Neural cell (in vitro differentiated cells): ENCODE data around the gene ACTG1. TPM values are rescaled to one million over a fixed set of nuclear protein-coding genes. Genes with fewer than 3 reads are reported as not detected.
A peak's percentile ranks its signal among the peaks of the same experiment; 100 is the strongest.

ENCODE experiments used
- H2AFZ ChIP-seq: fragments of 200-600, 300-800 bp; sonication (generic), shearing (Covaris generic); 2 replicates; pipeline ENCODE4 v1.6.0; 2014; ENCODE audit warnings: low read depth, mild to moderate bottlenecking, antibody characterized with exemption, low read length, moderate library complexity
- H3F3A ChIP-seq: fragments of 200-600 bp; shearing (Covaris generic); 2 replicates; pipeline ENCODE4 v1.6.1; 2016; ENCODE audit warnings: mild to moderate bottlenecking, moderate library complexity, mixed read lengths, antibody characterized with exemption, low read length; ENCODE audit not compliant: insufficient read depth, poor library complexity, severe bottlenecking
- H3K27ac ChIP-seq: fragments of 200-600, 300-800 bp; sonication (generic), shearing (Covaris generic); 2 replicates; pipeline ENCODE4 v1.5.1; 2014; ENCODE audit warnings: mild to moderate bottlenecking, low read length, moderate library complexity
- H3K27me3 ChIP-seq: fragments of 300-800, 200-600 bp; sonication (generic), shearing (Covaris generic); 2 replicates; pipeline ENCODE4 v1.6.0; 2014; ENCODE audit warnings: mild to moderate bottlenecking, low read depth, low read length, moderate library complexity; ENCODE audit not compliant: insufficient read depth
- H3K36me3 ChIP-seq: fragments of 300-800, 200-600 bp; sonication (generic), shearing (Covaris generic); 2 replicates; pipeline ENCODE4 v1.5.1; 2014; ENCODE audit warnings: mild to moderate bottlenecking, antibody characterized with exemption, low read length, moderate library complexity; ENCODE audit not compliant: insufficient read depth
- H3K4me2 ChIP-seq: fragments of 300-800, 200-600 bp; sonication (generic), shearing (Covaris generic); 2 replicates; pipeline ENCODE4 v1.6.0; 2014; ENCODE audit warnings: mild to moderate bottlenecking, low read length
- H3K4me3 ChIP-seq: fragments of 300-800, 200-600 bp; sonication (generic), shearing (Covaris generic); 2 replicates; pipeline ENCODE4 v1.5.1; 2014; ENCODE audit warnings: mild to moderate bottlenecking, low read length, moderate library complexity
- H3K79me2 ChIP-seq: fragments of 200-600 bp; shearing (Covaris generic); replicated peaks from 2 replicates; pipeline ENCODE4 v1.6.0; 2014; ENCODE audit warnings: mild to moderate bottlenecking, low read length, moderate library complexity; ENCODE audit not compliant: insufficient read depth
- H3K9ac ChIP-seq: fragments of 300-800, 200-600 bp; sonication (generic), shearing (Covaris generic); 2 replicates; pipeline ENCODE4 v1.6.1; 2016; ENCODE audit warnings: mild to moderate bottlenecking, low read length, mixed read lengths
- H3K9me2 ChIP-seq: fragments of 200-600 bp; shearing (Covaris generic); 2 replicates; pipeline ENCODE4 v1.6.1; 2016; ENCODE audit warnings: mild to moderate bottlenecking, low read length, mixed read lengths; ENCODE audit not compliant: insufficient read depth
- H3K9me3 ChIP-seq: fragments of 200-600, 300-800 bp; sonication (generic), shearing (Covaris generic); 2 replicates; pipeline ENCODE4 v1.6.1; 2016; ENCODE audit warnings: mild to moderate bottlenecking, mixed run types, low read length, moderate library complexity, mixed read lengths
- H4K20me1 ChIP-seq: fragments of 200-600 bp; shearing (Covaris generic); 2 replicates; pipeline ENCODE4 v1.6.1; 2016; ENCODE audit warnings: mild to moderate bottlenecking, mixed run types; ENCODE audit not compliant: insufficient read depth
- CTCF ChIP-seq: fragments of 450-650 bp; IDR thresholded peaks from 2 replicates; pipeline ENCODE4 v1.5.1; 2014; ENCODE audit warnings: antibody characterized with exemption, mild to moderate bottlenecking, moderate library complexity; ENCODE audit not compliant: poor library complexity, severe bottlenecking
- EP300 ChIP-seq: fragments of 450-650 bp; conservative IDR thresholded peaks from 2 replicates; pipeline ENCODE4 v1.6.1; 2014; ENCODE audit warnings: antibody characterized with exemption, mild to moderate bottlenecking, moderate library complexity; ENCODE audit not compliant: poor library complexity, severe bottlenecking
- EZH2 ChIP-seq: fragments of 200-600, 300-800 bp; shearing (Covaris generic), sonication (generic); IDR thresholded peaks from 2 replicates; pipeline ENCODE4 v1.6.1; 2014; ENCODE audit warnings: antibody characterized with exemption, low read length, borderline replicate concordance, mild to moderate bottlenecking; ENCODE audit not compliant: insufficient read depth, poor library complexity, severe bottlenecking
- MXI1 ChIP-seq: fragments of 450-650 bp; conservative IDR thresholded peaks from 2 replicates; pipeline ENCODE4 v1.6.1; 2014; ENCODE audit warnings: antibody characterized with exemption, mild to moderate bottlenecking; ENCODE audit not compliant: poor library complexity, severe bottlenecking
- POLR2AphosphoS5 ChIP-seq: IDR thresholded peaks from 2 replicates; pipeline ENCODE4 v1.6.1; 2012
- RAD21 ChIP-seq: fragments of 450-650 bp; conservative IDR thresholded peaks from 2 replicates; pipeline ENCODE4 v1.6.1; 2014; ENCODE audit warnings: antibody characterized with exemption, mild to moderate bottlenecking, moderate library complexity
- REST ChIP-seq: IDR thresholded peaks from 2 replicates; pipeline ENCODE4 v1.6.1; 2012; ENCODE audit warnings: borderline replicate concordance
- SMC3 ChIP-seq: fragments of 450-650 bp; conservative IDR thresholded peaks from 2 replicates; pipeline ENCODE4 v1.6.1; 2014; ENCODE audit warnings: antibody characterized with exemption, mild to moderate bottlenecking, moderate library complexity; ENCODE audit not compliant: poor library complexity
- TAF1 ChIP-seq: IDR thresholded peaks from 2 replicates; pipeline ENCODE4 v1.6.1; 2012; ENCODE audit warnings: low read depth
- polyA plus RNA-seq: library from polyadenylated mRNA; depleted of rRNA; stranded (reverse); fragments of >200 nt; gene quantifications from 2 replicates; pipeline ENCODE4 v1.2.3, GENCODE V29; 2014

The ACTG1 gene
- polyA plus RNA-seq, 1 donor from 2014 or later = 9,187 TPM

GRCh38 chr17:81515530-81516041, 3.0 kb upstream of the ACTG1 start:
- peak overlapping the region; percentile 99 for H3K9ac ChIP-seq
- peaks cover 26% of the 10 kb centered on the region for H3K27me3 ChIP-seq
- peak overlapping the region; percentile 99 for H3K27ac ChIP-seq
- H3K4me2 ChIP-seq = peak overlapping the region; percentile 87
- H2AFZ ChIP-seq = no peak overlapping the region
- TF ChIP-seq POLR2AphosphoS5 = no peak
- no peak for TF ChIP-seq TAF1
- no peak for TF ChIP-seq RAD21
- TF ChIP-seq SMC3 = no peak
- TF ChIP-seq REST = no peak
- TF ChIP-seq MXI1 = no peak
- TF ChIP-seq CTCF = no peak
- TF ChIP-seq EZH2 = no peak
- no peak for TF ChIP-seq EP300
- H3K79me2 ChIP-seq = peaks cover 59% of the 10 kb centered on the region
- H3F3A ChIP-seq = peaks cover 9% of the 10 kb centered on the region
- peaks cover 11% of the 10 kb centered on the region for H3K36me3 ChIP-seq
- H3K9me3 ChIP-seq = no peaks in the 10 kb centered on the region
- no peaks in the 10 kb centered on the region for H3K9me2 ChIP-seq
- H3K4me3 ChIP-seq = peak overlapping the region; percentile 92
- H4K20me1 ChIP-seq = peaks cover 18% of the 10 kb centered on the region

GRCh38 chr17:81514739-81515529, 2.3 kb upstream of the ACTG1 start:
- peak overlapping the region; percentile 92 for H3K4me3 ChIP-seq
- H4K20me1 ChIP-seq = peaks cover 25% of the 10 kb centered on the region
- H3K9ac ChIP-seq = peak overlapping the region; percentile 99
- peak overlapping the region; percentile 19 for H2AFZ ChIP-seq
- peaks cover 18% of the 10 kb centered on the region for H3K36me3 ChIP-seq
- H3K4me2 ChIP-seq = peak overlapping the region; percentile 87
- H3K9me3 ChIP-seq = no peaks in the 10 kb centered on the region
- TF ChIP-seq SMC3 (no peak), TAF1 (peak; percentile 40), CTCF (no peak), MXI1 (no peak), REST (peak; percentile 62), POLR2AphosphoS5 (peak; percentile 58), EP300 (no peak)
- peaks cover 19% of the 10 kb centered on the region for H3K27me3 ChIP-seq
- H3K79me2 ChIP-seq = peaks cover 61% of the 10 kb centered on the region
- H3F3A ChIP-seq = peaks cover 11% of the 10 kb centered on the region
- H3K27ac ChIP-seq = peak overlapping the region; percentile 99
- H3K9me2 ChIP-seq = no peaks in the 10 kb centered on the region
